A375 (cell line): ENCODE measurements around the gene IGSF21. TPM values are rescaled to one million over a fixed set of nuclear protein-coding genes. Genes with fewer than 3 reads are reported as not detected.

Experiments used
- total RNA-seq: library from RNA; depleted of rRNA; stranded (reverse); fragments of >200 nt; shearing (Covaris generic); gene quantifications from 2 replicates; pipeline ENCODE4 v1.2.3, GENCODE V29; 2014; rRNA removed

IGSF21 gene
- total RNA-seq: not detected in 2 replicates

DNA sequence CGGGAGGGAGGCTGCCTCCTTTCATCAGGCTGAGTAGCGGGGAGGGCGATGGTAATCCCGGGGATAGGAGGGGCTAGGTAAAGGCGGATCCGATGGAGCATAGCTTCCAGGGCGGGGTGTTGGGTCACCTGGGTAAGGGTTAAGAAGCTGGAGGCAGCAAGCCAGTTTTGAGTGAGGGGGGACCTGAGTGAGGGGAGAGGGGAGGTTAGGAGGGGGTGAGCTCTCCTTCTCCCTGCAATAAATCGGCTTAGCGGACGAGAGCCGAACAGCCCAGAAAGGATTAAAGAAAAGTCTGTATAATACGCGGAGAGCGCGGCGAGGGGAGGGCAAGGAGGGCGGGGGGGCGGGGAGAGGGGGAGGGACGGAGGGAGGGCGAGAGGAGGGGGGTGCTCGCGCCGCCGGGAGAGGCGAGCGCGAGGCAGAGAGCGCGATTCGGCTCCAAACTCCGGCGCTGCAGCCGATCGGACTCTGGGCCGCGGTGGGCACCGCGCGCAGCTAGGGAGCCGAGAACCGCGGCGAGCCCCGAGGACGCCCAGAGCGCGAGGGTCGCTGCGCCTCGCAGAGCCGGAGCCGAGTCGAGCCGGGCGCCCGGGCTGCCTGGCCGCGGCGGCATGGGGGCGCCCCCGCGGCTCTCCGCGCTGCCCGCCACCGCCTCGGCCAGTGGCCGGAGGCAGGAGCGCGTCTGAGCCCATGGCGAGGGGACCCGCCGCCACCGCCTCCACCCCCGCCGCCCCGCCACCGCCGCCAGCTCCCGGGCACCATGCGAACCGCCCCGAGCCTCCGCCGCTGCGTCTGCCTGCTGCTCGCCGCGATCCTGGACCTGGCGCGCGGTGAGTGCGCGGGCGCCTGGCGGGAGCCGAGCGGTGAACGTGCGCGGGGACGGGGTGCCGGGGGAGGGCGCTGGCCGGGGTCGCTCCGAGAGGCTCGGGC, at the start of gene IGSF21:
IGSF21 (plus strand) TSS at position 430 of the 930 bp plus-strand sequence; CDS start at position 761, 331 bp downstream.

